NCI-H1417 treated with DMSO at 0.1 percent for 48 hours (cell line): ENCODE results near the gene ZFC3H1.

Experiments
- DNase-seq: peaks from one replicate; lab custom pipeline; 2025; lab: John Stamatoyannopoulos, UW

The ZFC3H1 gene

DNA sequence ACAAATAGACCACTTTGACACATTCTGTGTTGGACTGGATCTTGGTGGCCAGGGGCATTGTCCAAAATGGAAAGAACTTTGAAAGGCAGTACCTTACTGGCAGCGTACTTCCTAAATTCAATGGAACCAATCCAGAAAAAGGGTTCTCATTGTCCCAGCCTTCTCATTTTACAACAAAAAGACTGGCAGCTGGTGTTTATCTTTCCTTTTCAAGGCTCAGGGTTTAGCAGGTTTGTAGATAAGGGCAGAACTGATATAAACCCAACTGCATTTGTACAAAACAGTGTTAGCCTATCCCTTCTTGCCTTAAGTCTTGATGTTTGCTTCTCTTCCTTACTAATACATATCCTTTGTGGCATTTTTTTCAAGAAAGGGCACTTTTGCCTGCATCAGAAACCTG, 8.2 kb upstream of the ZFC3H1 start:
- no peak for DNase-seq

DNA sequence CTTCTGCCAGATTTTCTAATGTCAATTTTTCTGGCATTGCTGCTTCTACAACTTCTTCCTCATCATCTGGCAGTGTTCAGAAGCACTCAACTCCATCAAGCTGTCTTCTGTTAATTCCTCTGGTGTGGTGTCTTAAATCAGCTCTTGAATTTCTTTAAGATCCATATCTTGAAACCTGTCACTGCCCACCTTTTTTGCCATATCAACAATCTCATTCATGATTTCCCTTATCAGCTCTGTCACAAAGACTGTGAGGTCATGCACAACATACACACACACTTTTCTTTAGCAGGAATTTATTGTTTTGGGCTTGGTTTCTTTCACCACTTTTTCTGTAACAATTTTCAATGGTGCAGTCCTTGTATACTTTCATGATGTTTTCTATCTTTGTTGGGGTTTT, 7.7 kb upstream of the ZFC3H1 start:
- no peak for DNase-seq

DNA sequence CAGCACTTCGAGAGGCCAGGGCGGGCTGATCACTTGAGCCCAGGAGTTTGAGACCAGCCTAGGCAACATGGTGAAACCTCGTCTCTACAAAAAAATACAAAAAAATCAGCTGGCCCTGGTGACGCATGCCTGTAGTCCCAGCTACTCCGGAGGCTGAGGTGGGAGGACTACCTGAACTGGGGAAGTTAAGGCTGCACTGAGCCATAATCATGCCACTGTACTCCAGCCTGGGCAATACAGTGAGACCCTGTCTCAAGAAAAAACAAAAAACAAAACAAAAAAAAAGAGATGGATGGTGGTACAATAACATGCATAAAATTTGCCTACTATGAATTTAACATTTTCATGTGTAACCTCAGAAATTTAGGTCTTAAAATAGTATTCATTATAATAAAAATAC, 2.6 kb upstream of the ZFC3H1 start:
- DNase-seq, result no peak

DNA sequence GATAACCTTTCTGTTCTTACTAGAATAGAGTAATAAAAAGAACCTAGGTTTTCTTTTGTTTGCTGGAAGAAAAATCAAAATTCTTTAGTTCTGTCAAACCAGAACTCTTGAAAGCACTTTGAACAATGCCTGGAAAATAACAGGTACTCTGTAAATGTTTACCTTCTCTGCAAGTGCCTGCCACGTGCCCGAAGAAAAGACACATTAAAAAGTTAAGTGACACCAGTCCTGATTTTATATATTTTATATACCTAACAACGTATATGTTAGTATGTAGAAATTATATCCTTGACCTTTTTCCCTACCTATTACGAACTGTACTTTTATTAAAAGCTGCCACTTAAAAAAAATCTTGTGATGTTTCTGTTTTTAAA, 1.4 kb upstream of the ZFC3H1 start:
- DNase-seq, result no peak

DNA sequence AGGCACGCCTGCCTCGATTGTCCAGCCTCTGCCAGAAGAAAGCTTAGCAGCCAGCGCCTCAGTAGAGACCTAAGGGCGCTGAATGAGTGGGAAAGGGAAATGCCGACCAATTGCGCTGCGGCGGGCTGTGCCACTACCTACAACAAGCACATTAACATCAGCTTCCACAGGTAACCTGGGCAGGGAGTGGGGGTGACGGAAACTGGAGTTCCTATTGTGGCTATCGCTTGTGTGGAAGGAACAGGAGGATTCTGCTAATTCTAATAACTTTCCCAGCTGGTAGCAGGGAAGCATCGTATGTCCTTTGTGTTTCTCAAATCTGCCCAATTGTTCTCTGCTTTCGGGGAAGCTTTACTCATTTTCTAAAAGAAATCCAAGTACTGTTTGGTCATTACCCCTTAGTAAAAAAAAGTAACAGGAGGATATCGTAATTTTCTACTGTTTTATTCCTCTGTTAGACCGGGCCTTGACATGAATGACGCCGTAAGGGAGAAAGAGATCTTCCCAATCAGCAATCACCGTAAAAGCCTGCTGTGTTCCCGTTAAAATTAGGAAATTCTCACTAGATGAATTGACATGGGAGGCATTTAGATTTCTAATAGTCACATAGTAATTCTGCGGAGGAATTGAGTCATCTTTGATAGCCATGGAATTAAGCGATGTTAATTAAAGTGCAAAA, 902 bp upstream of the ZFC3H1 start:
- DNase-seq, result no peak

DNA sequence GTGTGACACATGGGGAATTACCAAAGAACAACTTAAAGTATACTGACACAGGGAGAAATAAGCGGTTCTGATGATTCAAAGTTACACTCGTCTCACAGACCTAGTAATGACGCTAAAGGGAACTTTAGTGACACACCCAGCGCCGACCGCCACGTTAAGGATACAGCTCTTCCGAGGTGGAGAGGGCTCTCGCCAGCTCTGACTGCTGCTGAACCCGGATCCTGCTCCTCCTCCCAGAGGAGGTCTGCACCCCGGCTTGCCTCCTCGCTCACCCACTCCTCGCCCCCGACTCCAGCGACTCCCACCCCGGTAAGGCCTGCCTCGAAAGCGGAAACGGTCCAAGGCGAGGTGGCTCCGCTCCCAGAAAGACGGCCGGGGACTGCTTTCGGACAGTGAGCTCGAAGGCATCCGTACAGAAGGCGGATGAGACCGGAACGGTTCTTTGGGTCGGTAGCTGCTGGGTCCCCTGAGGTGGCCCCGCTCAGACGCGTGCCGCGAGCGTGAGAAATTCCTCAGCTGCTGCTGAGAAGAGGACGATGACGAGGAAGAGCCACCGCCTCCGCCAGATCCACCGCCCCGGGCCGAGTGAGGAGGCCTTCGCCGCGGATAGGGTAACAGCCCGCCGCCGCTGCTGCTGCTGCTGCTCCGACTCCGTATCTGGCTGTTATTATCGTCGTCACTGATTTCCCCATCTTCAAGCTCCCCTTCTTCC, 643 bp downstream of the ZFC3H1 start:
- DNase-seq, result no peak

DNA sequence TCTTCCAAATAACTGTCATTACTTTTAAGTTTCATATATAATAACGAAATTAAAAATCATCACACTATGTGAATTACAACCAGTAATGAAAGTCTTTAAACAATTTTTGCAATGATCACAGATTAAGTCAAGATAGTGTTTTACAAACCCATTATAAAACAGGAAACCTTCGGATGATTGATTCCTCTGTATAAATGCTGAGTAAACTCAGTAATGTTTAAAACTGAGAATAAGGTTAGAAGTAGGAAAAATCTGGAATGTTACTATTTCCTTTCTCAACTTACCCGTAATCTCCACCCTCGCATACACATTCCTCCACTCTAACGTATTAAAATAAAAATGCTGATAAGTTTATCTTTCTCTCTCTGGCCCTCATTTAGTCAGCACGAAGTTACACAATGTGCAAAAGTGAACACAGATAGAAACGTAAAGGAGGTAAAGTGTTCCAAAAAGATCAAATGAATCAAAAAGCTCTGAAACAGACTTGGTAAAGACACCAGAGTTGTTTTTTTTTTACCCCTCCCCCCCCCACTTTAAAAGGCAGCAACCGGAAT, 1.6 kb downstream of the ZFC3H1 start:
- no peak for DNase-seq

DNA sequence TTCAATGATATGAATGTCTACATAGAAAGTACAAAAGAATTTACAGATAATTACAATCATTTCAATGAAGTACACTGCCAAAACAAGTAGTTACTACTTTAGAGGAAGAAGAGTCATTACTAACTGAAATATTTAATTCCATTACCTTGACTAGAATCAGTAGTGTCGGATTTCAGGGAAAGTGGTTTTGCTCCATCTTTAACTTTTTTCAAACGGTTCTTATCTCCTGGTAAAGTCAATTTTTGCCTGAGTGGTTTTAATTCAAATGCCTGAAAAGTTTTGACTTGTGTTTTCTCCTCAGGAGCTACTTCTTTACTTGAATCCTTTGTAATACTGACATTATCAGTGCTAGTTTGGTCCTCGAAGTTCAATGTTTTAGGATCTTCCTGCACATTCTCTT, 6.9 kb downstream of the ZFC3H1 start:
- no peak for DNase-seq

DNA sequence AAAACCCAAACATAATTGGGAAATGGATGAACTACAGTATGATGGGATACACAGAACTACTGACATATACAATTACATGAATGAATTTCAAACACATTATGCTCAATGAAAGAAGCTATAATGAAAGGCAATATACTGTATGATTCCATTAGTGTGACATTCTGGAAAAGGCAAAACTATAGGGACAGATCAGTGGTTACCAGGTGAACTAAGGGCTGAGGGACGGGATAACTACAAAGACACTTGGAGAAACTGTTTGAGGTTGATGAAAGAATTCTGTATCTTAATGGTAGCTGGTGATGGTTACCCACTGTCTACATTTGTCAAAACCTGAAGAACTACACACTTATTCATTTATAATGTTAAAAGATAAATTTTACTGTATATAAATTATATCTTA, 7.7 kb downstream of the ZFC3H1 start:
- DNase-seq, result no peak

DNA sequence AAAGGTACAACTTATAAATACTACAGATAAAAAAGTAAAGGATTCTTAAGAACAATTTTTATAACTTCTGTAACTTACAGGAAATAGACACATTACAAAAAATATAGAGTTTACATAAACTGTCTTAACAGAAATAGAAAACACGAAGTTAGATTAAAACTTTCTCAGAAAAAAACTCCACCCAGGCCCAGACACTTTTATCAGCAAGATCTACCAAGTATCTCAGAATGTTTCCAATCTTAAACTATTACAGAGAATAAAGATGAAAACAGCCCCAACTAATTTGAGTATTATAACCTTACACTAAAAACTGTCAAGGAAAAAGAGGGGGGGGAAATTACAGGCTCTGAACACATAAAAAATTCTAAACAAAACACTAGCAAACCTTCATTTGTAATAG, 8.2 kb downstream of the ZFC3H1 start:
- no peak for DNase-seq

DNA sequence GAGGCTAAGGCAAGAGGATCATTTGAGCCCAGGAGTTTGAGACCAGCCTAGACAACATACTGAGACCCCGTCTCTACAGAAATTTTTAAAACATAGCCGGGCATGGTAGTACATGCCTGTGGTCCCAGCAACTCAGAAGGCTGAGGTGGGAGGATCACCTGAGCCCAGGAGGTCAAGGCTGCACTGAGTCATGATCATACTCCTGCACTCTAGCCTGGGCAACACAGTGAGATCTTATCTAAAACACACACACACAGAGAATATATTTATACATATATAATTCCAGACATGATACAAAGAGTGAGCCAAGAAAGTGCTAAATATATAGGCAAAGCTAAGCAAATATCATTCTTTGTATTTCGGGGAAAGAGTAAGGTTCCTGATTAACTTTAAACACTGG, 9.4 kb downstream of the ZFC3H1 start:
- no peak for DNase-seq

DNA sequence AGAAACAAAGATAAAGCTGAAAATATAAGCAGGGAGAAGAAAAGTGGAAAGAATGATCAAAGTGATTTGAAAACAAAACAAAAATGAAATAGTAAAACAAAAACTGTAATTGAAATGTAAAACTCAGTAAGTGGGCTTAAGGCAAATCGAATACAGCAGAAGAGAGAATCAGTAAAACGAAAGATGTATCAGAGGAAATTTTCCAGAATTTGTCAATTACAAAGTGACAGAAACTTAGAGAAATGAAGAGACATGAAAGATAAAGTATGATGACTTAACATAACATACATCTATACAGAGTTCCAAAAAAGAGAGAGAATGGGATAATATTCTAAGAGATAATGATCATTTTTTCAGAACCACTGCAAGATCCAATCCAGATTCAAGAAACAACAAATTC, 10.5 kb downstream of the ZFC3H1 start:
- no peak for DNase-seq

DNA sequence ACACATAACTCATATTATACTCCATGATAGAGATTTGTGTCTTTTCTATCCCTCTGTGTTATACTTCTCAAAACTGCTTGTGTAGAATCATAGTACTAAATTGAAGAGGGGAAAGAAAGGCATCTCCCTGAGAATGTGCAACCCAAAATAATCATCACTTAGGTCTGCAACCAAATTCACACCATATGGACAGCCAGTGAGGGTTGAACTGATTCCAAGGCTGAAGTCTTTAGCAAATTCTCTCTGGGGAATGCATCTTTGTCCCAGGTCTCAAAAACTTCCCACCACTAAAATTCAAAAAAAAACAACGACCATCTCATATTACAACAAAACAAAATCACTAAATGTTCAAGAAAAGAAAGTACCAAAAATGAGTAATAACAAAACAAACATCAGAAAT, 11.0 kb downstream of the ZFC3H1 start:
- DNase-seq, result no peak

DNA sequence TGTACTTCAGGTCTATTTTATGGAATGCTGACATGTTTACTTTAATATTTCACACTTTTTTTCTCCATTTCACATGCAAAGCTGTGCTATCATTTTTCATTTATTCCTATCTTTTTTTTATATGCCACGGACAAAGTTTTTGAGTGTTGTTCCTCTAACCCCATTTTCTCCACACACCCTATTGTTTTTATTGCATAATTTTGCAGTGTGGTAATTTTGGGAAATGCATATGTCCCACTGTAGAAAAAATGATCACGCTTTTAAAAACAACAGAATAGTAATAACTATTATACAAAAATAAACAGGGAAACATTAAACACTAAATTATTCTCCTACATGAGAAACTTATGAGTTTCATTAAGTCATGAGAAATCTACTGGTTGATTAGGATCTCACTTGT, 14.2 kb downstream of the ZFC3H1 start:
- no peak for DNase-seq

DNA sequence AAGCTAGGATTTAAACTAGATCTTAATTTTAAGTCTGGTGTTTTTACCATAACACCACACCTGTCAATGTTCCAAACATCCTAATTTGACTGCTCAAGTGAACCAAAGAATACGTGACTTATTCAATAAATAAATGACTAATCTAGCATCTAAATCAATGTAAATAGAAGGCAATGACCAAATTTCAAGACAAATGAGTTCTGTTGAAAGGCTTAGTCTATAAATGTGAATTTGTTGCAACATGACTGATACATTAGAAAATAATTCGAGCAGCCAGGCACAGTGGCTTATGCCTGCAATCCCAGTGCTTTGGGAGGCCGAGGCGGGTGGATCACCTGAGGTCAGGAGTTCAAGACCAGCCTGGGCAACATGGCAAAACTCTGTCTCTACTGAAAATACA, 15.1 kb downstream of the ZFC3H1 start:
- no peak for DNase-seq

DNA sequence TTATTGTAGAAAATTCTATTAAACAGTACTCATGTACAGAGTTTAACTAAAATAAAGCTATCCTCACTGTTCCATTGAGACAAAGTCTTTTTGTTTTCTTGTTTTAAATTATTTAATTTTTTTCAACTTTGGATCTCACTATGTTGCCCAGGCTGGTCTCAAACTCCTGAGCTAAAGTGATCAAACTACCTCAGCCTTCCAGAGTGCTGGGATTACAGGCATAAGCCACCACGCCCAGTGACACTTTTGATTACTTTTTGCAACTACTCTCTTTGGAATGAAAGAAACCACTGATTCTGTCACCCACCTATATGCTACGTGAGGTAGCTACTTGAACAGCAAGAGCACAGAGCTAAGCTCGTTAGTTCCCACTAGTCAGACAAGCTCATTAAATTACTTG, 17.1 kb downstream of the ZFC3H1 start:
- DNase-seq, result no peak

DNA sequence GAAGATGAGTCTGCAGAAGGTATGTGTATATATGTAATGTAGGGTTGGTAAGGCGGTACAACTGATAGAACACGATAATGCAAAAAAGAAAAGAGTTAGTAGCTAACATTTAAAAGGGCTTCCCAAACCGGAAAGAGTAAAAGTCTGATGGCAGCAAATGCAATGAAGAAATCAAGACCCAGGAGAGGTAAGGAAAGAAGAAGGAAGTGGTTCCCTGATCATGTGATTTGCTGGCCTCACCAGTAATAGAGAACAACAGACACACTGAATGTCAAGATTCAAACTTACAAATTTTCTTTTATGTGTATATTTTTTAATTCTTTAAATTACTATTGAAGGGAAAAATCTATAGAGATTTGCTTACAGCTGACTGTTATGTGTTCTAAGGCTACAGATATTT, 18.4 kb downstream of the ZFC3H1 start:
- DNase-seq, result no peak

DNA sequence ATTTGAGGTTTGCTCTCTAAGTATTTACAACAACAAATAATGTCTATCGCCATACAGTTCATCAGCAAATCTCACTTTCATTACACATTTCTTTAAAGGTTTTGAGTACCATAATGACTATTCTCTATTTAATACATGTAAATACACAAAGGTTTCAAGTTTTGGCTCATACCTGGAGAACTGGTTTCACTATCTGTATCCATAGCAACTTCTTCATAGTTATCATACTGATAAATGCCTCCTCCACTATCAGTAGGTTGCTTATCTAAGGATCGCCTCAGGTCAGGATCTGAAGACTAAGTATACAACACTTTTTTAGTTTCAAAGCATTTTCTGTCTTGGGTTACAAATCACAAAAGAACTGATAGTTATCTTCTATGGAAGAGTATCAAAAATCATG, 21.4 kb downstream of the ZFC3H1 start:
- no peak for DNase-seq

DNA sequence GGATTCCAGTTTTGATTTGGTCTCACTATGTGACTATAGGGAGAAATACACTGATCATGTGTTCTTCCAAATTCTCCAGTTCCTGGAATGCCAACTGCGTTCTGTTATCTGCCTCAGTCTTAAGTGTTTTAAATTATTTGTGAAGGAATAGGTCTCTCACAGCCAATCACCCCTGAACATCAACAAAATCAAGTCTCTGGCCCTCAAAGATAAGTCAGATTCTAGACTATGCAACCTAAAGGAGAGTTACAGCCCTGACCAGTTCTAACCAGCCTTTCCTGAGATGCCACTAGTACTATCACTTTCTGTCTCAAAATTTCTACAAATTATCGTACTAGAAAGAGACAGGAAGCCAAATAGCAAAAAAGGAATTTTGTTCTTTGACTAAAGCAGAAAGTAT, 22.3 kb downstream of the ZFC3H1 start:
- no peak for DNase-seq

DNA sequence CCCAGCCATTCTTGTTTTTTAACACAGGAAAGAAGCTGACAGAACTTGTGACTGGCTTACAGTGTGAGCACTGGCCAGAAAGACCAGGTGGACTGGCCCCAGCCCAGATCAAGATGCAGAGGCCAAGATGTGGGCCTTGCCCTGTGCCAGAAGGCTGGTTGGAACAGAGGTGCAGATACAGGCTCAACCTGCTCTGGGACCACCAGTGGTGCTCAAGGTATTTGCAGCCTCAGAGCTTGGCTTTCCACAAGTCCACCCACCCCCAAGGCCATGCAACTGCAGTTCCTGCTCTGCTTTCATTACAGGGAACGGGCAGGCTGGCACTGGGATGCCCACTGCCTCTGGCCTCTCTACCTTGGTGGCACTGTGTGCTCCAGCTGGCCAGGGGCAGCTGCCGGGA, 23.3 kb downstream of the ZFC3H1 start:
- no peak for DNase-seq

DNA sequence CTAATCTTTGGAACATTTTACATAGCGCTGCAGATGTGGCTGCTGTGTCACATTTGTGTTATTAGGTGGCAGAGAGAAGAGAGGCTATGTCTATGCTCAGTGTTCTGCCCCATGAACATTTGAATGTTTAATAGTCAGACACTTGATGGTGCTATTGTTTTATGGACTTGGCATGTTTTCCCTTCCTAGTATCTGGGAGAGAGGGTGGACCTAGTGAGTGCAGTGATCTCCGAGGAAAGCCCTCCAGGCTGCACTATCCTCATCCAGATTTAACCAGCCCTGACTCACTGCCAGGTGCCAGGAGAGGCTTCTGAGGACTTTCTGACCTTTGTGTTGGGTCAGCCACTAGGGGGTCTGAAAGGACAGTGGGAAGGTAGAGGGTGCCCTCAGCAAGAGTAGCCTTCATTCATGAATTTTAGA, 24.3 kb downstream of the ZFC3H1 start:
- DNase-seq, result no peak

DNA sequence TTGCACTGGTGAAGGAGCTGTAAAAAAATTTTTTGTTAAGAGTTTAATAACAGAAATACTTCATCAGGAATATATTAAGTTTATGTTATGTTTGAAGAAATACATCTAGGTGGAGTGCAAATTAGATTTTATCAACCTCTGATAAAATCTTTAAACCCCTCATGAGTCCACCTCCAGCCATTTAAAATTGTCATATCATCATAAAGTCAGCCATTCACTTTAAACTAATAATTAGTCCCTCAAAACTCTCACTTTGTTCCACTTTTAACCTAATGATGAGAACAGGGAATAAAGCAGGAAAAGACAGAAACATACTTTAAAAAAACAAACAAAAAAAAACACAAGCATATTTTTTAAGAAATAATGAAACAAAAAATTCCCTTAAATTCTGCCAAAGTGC, 25.1 kb downstream of the ZFC3H1 start:
- no peak for DNase-seq

DNA sequence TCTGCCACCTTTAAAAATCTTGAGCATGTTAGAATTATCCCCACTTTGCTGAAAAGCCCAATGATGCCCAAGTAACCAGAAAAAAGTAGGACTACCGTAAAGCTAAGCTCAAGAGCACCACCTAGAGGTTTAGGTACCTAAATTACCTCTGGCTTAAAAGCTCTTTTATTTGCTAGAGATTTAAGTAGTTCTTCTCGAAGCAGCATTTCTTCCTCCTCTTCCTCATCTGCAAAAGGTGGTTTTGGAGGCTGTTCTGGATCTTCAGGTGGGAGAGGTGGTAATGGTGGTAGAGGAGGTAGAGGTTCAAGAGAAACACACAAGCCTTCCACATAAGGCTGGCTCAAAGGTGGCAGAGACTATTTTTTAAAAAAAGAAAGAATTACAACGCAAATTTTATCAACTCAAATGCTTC, 26.9 kb downstream of the ZFC3H1 start:
- peak; percentile 70 for DNase-seq

DNA sequence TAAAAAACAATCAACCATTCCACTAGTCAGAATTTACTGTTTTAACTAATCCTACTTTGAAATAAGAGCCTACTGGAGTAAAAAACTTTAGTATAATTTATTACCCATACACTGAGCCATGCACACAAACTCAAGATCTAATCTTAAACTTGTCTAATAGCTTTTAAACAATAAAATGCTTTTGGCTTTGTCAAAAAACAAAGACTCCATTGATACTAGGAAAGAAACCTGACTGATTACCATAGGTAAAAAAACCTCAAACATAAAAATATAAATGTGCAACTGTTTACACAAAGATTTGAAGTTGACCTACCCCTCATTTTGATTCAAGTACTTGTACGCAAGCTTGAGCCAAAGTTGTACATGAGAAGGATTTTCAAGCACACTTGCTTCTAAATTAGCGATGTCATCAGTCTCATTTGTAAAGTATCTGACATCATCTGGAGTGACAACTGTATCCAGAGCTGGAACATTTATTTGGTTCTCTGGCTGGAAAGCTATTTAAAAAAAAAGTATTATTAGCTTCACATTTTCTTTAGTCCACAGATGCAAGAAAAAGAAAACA, 36.1 kb downstream of the ZFC3H1 start:
- DNase-seq, result no peak
